GM21360 (cell line): ENCODE results near the gene TLR5.

ENCODE experiments used
- ATAC-seq: cut with Tn5 transposase; IDR thresholded peaks from one replicate; pipeline ENCODE4 v1.9.1; 2021; ENCODE audit warnings: mild to moderate bottlenecking, moderate library complexity; ENCODE audit not compliant: unreplicated experiment

TLR5 gene

DNA sequence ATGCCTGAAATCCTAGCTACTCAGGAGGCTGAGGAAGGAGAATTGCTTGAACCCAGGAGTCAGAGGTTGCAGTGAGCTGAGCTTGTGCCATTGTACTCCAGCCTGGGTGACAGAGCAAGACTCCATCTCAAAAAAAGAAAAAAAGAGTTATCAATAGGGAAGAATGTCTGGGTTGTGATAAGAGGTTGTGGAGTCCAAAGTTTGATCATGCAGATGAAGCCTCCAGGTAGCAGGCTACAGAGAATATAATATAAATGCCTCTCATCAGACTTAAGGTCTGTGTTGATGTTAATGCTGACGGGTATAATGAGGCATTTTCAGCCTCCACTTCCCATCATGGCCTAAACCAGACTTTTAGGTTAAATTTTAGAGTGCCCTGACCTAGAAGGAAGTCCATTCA lies 24.6 kb downstream of the TLR5 start:
- no peak for ATAC-seq

DNA sequence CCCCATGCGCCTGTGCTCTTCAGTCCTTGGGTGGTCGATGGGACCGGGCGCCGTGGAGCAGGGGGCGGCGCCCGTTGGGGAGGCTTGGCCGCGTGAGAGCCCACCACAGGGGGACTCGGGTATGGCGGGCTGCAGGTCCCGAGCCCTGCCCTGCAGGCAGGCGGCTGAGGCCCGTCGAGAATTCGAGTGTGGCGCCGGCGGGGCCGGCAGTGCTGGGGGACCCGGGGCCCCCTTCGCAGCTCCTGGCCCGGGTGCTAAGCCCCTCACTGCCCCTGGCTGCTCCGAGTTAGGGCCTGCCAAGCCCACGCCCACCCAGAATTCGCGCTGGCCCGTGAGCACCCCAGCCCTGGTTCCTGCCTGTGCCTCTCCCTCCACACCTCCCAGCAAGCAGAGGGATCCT lies 26.1 kb downstream of the TLR5 start:
- no peak for ATAC-seq

DNA sequence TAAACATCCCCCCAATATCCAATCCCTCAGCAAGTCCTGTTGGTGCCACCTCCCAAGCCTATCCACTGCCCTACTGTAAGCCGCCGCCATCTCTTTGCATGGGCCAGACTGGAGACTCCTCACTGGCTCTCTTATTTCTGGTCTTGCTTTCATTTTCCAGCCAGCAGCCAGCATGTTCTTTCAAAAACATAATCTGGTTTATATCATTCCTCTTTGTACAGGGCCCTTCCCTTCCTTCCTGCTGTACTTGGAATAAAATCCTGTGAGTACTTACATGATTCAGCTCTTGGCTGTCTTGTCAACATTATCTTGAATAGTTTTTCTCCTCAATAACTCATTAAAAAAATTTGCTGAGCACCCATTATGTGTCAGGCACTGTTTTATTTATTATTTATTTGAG lies 28.2 kb downstream of the TLR5 start:
- ATAC-seq, result no peak

DNA sequence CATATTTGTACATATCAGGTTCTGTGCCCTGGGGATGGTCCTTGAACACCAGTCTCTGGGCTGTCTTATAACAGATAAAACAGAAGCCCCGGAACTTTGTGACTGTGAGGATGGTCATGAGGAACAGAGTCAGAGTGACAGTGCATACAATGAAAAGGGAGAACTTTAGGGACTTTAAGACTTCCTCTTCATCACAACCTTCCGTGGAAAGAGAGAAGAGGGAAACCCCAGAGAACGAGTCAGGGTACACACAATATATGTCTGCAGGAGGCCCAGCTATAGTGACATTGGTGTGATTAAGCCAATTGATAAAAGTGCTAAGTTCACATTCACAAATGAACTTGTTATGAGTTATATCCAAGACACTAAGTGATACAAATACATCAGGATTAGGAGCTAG lies 32.1 kb downstream of the TLR5 start:
- no peak for ATAC-seq

DNA sequence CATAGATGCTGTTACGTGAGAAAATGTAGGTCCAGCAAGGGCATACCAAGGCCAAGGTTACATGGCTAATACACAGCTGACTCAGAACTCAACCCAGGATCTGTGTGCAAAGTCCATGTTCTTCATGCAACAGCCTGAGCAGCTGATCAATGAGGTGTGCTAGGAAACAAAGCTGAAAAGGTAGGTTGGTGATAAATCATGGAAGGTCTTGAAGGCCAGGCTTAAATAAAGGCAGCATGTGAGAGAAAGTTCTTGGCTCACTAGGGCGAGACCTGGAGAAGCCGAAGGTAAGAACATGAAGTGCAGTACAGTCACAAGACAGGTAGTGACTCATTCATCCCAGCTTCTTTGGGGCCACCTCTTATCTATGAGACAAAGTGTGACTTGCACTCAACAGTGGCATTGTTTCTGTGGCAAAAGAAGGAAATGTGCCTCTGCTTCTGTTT lies 33.4 kb downstream of the TLR5 start:
- no peak for ATAC-seq

DNA sequence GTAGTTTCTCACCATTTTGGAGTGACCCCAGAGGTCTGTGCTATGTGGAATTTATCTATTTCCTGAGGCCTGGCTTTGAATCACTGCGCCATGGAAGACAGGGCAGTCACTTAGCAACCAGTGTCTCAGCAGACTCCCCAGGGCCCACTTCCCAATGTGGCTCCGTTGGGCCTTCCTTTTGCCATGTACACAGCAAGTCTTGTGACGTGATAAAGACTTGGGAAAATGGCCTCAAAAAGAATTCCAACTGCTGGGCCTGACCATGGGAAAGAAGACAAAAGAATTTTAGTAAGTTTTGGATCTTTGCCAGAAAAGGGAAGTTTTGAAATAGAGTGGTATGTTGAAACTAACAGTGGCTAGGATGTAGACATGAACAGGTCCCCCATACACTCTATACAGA lies 36.2 kb downstream of the TLR5 start:
- ATAC-seq, result no peak

DNA sequence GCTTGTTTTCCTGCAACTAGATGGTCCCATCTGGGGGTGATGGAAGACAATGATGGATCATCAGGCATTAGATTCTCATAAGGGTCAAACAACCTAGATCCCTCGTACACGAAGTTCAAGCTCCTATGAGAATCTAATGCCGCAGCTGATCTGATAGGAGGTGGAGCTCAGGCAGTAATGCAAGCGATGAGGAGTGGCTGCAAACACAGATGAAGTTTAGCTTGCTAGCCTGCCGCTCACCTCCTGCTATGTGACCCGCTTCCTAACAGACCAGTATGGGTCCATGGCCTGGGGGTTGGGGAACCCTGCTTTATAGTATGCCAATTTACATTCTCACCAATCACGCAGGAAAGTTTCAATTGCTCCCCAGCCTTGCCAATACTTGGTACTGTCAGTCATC lies 37.5 kb downstream of the TLR5 start:
- ATAC-seq, result no peak

DNA sequence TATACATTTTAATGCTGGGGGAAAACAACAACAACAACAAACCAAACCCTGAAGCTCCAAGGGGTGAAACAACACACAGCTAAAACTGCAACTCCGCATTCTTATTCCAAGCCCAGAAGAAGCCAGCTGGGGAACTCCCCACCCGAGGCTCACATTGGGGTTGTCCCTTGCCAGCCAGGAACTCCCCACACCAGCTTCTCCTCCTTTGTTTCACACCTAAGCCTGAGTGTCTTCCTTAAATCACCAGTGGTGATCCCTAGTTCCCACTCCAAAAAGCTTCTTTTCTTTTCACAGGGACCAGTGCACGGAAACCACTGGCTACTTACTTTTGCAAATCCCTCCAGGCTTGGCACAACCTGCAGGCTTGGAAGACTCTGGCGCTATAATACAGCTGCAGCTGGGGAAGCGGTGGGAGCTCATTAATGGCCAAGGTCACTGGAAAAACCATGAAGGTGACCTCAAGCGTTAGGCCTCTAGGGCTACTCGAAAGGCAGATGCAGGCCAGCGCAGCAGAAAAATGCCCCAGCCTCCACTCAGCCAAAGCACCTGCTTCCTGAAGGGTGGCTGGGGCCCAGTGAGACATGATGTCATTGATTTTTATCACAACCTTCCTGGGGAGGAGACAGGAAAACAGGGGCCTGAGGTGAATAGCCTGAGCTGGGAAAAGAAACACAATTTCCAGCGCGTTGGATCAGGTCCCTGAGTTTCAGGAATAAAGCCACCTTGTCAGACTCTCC lies 40.1 kb downstream of the TLR5 start:
- ATAC-seq, result no peak

DNA sequence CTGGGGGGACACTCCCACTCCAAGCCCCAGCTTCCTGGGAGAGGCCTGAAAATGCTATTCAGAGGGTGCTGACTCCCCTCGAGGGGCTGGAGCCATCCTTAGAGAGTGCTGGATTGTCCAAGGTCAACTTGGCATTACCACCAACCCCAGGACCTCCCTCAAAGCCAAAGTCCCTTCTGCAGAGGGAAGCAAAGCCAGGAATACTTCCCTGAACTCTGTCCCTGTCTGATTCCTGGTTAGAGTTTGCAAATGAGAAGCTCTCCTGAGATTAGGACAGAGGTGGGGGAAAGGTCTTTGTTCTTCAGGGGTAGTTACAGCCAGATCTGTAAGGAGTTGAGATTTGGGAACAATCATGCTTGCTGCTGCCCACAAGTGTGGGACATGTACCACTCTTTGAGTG lies 45.3 kb downstream of the TLR5 start:
- no peak for ATAC-seq

DNA sequence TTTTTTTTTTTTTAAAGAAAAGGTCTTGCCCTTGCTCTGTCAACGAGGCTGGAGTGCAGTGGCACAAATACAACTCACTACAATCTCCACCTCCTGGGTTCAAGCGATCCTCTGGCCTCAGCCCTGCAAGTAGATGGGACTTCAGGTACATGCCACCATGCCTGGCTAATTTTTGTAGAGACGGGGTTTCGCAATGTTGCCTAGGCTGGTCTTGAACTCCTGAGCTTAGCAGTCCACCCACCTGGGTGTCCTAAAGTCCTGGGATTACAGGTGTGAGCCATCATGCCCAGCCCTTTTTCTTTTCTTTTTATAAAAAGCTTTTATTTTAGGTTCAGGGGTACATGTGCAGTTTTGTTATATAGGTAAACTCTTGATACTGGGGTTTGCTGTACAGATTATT lies 47.2 kb downstream of the TLR5 start:
- no peak for ATAC-seq

DNA sequence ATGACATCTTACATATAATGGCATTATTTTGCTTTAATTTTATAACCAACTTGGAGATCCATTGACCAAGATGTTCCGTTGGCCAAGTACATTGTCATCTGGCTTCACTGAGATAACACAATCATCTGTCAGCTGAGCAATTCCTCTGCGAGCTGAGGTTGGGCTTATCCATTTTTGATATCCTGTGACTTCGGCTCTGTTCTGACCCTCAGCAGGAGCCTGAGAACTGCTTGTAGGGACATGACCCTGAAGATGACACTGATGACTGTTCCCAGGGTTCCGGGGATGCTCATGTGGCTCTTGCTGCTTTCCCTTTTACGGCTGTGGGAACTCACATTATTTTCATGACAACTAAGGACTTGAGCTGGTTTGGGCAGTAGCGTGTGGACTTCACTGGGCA lies 51.2 kb downstream of the TLR5 start:
- ATAC-seq, result no peak

DNA sequence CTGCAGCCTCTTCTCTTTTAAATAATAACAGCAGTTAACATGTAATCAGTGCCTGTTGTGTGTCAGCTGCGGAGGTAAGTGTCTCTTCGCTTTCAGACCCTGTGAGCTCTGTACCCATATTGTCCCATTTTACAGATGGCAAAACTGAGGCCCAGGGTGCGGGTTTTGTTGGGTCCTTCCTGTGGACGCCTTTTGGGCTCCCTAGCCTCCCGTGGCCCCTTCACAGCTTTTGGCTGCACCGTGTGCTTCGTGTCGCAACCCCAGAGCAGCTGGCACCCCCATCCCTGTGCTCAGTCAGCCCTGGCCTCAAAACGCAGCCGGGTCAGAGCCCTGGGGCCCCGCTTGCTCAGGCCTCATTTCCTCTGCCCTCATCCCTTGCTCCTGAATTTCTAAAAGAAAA lies 53.8 kb downstream of the TLR5 start:
- ATAC-seq, result no peak

DNA sequence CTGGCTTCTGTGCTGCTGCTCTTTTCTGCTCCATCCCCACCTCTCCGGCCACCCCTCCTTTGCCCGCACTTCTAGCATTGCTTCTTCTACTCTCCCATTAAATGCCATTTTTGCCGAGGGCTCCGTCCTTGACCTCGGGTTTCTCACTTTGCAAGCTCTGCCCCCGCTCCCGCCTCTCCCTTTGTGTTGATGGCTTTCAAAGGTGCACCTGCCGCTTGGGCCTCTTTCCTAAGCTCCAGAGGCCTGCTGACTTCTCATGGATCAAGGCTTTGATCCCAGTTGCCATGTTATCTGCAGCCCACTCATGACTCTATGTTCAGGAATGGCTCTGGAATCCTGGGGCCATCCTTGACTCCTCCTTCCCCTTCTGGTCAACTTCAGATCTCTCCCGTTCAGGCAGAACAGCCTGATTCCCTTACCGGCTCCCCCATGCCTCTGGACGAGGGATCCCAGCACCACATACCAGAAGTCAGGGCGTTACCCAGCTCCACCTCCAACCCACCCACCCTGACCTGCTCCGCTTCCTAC lies 54.3 kb downstream of the TLR5 start:
- ATAC-seq, result no peak

DNA sequence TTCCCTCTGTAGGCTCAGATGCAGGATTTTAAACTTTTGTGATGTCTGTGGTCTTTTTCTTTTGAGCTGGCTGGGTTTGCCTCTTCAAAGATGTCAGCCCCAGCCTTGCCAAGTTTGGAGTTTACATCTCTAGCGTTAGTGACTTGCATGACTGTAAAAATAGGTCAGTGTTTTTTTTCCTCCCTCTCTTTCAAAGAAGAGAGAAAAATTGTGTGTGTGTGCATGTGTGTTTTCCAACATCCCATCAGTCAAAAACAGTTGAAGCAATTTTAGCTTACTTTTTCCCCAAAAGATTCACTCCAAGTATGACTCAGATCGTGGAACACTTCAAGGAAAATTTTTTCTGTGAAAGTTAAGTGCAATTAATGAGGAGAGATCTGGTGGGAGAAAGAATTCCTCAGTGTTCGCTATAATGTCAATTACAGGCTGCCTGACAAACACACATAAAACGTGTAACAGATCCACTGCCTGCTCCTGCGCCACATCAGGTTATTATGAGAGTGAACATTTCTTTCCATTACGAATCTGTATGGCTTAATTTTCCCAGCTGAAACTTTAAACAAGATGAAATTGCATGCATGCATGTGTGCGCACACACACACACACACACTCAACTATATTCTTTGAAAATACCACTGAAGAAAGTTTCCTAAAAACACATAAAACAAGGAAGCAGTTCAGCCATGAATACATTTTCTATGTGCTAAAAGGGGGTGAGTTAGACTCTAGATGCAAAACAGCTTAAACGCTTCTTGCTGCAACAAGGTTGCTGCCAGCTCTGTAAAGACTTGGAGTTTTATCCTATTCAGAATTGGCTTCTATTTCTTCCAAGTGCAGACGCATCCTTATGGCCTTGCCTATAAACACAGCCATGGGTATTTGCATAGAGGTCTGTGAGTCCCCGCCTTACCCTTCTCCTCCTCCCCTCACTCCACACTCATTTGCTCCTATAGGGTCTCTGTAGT lies 55.5 kb downstream of the TLR5 start:
- ATAC-seq, result no peak

DNA sequence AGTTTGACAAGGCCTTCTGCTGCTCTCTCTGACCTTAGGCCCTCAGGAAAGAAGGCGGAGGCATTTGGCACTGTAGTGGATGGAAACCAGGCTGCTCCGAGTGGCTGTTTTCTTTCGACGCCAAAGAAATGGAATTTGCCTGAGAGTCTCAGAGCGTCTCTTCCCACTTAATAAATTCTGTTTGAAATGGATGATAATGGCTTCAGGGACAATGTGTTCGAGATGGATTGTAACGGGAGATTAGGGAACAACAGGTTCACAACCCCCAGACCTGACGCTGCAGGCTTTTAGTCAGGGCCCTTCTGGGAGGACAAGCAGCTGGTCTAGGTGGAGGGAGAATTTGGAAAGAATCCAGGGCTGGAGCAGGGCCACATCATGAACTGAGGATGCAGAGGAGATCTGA lies 58.6 kb downstream of the TLR5 start:
- no peak for ATAC-seq

DNA sequence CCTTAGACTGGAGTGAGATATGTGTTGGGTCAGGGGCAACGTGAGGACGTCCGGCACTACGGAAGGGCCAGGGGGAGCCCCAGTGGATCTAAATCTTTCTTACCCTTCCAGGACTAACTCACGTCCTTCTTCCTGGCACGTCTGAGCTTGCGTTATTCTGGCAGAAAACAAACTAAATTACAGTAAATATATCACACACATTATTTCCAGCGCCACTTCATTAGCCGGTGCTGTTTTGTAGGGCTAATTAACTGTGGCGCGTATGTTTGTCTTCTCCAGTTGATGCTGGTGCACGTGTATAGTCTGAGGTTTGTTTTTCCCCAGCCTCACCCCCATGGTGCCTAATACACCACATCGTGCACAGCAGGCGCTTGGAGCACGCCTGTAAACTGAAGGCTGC lies 59.2 kb downstream of the TLR5 start:
- ATAC-seq, result no peak

DNA sequence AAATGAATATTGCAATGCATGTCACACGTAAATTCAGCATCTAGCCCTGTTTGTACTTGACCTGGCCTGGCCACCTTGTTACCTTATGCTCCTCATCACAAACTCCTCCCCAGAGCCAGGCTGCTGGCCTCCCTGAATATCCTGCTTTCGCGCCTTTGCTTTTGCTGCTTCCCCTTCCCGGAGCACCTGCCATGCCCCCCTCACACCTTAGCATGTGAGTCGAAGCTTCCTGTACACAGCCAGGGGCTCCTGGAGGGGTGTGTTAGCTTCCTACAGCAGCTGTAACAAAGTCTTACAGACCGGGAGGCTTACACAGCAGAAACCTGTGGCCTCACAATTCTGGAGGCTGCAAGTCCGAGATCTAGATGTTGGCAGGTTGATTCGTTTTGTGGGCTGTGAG lies 60.1 kb downstream of the TLR5 start:
- ATAC-seq, result no peak

DNA sequence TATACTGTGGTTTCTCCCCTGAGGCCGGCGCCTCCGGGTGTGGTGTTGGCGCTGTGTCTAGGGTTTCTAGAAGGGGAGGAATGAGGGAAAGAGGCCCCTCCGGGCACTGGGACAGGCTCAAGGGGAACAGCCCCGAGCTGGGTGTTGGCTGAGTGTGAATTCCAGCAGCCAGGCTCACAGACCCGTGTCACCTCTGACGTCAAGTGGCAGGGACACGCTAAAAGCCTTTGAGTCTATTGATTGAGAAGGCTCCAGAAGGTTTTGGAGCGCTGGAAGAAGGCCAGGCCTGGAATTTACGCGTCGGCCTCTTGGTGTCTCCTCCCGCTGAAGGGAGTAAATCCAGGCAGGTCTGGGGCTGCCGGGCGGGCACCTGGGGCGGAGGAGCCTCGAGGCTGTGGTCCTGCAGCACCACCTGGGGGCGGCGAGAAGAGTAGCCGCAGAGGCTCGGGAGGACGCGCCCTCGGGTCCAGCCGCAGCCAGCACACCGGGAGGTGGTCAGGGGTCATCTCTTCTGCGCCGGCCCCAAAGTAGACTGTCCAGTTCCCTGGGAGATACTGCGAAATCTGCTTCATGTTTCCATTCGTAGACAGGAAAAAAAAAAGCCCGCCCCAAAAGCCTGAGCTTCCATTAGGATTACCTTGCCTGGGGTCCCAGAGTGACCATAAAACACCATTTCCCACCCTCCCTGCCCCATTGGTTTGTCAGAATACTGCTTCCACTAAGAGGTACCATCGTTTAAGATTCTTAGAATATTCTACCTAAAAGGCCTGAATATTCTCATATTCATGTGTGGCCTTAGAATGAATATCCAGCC lies 61.7 kb downstream of the TLR5 start:
- peak; percentile 91 for ATAC-seq

DNA sequence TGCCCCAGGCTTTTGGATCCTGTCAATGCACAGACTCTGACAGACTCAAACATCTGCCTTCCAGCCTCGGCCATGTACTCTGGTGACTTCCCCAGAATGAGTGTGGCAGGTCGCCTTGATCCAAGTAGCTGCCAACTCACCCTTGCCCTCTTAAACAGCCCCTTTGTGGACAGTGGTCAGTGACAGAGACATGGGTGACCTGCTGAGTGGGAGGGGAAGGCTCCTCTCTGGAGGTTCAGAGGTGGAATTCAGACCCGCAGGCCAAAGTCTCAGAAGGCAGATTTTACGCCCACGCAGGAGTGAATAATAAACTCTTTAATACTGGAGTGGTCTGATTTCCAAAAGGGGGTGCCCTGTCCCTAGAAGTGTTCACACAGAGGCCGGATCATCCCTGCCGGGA lies 63.5 kb downstream of the TLR5 start:
- no peak for ATAC-seq

DNA sequence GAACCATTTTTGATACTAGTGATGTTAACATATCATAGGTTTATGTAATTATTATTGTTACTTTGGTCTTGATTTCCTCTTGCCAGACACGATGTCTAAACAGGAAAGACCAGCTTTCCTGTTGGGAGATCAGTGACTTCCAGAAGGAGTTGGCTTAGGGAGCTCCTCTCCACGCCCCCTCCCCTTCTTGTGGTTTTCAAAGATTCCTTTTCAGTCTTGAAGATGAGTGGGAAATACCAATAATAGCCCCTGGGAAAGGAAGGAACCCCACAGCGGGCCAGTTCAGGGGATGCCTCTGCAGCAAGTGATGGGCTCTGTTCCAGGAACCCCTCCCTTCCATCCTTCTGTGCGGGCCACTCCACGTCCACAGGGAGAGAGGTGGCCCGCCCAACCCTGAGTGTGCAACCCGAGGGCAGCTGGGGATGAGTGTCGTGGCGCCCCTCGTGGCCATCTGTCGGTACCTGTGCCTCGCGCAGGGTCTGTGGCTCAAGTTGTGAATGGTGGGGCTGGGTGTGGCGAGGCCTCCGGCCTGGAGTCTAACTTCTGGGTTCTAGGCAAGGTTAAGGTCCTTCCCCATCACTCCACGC lies 65.7 kb downstream of the TLR5 start:
- ATAC-seq, result no peak

DNA sequence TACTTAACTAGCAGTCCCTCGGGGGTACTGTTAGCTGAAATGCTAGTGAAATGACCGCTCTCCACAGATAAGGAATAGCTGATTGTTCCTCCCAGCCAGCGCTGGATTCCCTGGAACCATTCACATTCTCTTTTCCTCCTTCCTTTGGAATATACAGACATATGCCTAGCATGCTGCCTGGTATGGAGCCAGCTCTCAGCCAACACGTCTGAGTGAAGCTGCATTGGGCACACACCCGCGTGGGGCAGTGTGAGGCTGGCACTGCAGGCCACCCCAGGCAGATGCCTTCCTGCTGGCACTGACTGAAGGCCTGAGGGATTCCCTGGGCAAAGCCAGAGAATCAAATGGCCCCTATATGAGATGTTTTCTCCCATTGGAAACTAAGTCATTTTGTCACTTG lies 66.7 kb downstream of the TLR5 start:
- ATAC-seq, result no peak
